ENCODE data around the gene ZBTB3.

GRCh38 chr11:62792202-62792575, 38.2 kb upstream of the ZBTB3 start:
- TF ChIP-seq CTCF (IDR thresholded peaks at IDR 0.05) (no peak), POLR2A (IDR thresholded peaks at IDR 0.05) (no peak)

Measured in ovary (tissue), 3 donors.